GM10266 (cell line): ENCODE data around the gene MAK.
"Not testable (repeated sequence)": the region's sequence is repeated elsewhere in the genome, so short reads cannot be mapped to it uniquely, and the experiment has no call there.

Experiments used
- DNase-seq: peaks from one replicate; pipeline ENCODE4 v3.0.0; 2012; ENCODE audit errors: extremely low spot score
- TF ChIP-seq, protein P1 (sequence below): IDR thresholded peaks from 2 replicates; pipeline ENCODE4 v1.5.1; 2012; ENCODE audit warnings: mild to moderate bottlenecking, low read depth; ENCODE audit not compliant: control insufficient read depth, insufficient read depth; ENCODE audit errors: missing control alignments

MAK gene

GRCh38 chr6:10749734-10750133, 88.6 kb downstream of the MAK start:
- TF ChIP-seq, protein P1, sequence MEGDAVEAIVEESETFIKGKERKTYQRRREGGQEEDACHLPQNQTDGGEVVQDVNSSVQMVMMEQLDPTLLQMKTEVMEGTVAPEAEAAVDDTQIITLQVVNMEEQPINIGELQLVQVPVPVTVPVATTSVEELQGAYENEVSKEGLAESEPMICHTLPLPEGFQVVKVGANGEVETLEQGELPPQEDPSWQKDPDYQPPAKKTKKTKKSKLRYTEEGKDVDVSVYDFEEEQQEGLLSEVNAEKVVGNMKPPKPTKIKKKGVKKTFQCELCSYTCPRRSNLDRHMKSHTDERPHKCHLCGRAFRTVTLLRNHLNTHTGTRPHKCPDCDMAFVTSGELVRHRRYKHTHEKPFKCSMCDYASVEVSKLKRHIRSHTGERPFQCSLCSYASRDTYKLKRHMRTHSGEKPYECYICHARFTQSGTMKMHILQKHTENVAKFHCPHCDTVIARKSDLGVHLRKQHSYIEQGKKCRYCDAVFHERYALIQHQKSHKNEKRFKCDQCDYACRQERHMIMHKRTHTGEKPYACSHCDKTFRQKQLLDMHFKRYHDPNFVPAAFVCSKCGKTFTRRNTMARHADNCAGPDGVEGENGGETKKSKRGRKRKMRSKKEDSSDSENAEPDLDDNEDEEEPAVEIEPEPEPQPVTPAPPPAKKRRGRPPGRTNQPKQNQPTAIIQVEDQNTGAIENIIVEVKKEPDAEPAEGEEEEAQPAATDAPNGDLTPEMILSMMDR: no peak
- no peak for DNase-seq

DNA sequence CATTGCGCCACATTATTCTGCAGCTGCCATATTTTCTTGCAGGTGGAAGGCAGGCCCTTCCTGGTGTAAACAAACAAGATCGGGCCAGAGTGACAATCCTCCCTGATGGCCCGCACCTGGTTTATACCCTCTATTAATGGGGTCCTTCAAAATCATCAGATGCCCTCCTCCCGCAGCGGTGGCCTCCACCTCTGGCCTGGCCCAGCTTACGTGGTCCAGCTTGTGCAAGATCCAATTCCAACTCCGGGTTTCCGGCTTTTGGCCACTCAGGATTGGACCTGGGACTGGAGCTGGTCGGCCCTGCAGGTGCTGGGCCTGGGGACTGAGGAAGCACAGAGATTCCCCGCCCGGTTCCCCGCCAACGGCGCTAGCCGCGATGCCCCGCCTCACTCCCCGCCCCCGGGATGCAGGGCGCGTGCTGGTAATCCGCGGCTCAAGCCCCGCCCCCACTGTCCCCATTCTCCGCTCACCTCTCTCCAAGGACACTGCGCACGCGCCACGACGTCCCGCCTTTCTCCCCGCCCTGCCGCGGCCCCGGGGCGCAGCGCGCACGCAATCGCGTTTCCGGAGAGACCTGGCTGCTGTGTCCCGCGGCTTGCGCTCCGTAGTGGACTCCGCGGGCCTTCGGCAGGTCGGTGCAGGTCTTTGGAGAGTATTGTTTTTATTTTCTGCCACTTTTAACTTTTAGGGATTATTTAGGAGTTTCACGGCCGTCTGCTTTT, 90.9 kb downstream of the MAK start, which contains the start of gene TMEM14B:
Gene TMEM14B (plus strand): TSS at position 555 of the 722 bp plus-strand sequence. CDS start 1,441 bp downstream, outside the sequence.
- DNase-seq: peak; percentile 96
- TF ChIP-seq, protein P1: no peak

GRCh38 chr6:10746915-10747250, 91.5 kb downstream of the MAK start:
- TF ChIP-seq, protein P1: no peak
- DNase-seq: no peak

DNA sequence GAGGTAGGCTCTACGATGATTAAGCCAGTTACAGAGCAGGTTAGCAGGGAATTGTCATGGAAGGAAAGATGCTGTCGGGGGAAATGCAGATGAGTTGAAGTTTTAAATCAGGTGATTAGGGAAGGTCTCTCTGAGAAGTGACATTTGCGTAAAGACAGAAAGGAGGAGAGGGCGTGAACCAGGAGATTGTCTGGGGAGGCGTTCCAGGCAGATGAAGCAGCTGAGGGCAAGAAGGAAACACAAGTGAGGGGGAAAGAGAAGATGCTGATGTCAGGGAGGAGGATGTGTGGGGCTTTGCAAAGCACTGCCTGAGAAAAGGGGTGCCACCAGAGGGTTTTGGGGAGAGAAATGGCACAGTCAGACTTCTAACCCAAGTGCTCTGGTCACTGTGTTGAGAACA, 93.2 kb downstream of the MAK start:
- DNase-seq: no peak

DNA sequence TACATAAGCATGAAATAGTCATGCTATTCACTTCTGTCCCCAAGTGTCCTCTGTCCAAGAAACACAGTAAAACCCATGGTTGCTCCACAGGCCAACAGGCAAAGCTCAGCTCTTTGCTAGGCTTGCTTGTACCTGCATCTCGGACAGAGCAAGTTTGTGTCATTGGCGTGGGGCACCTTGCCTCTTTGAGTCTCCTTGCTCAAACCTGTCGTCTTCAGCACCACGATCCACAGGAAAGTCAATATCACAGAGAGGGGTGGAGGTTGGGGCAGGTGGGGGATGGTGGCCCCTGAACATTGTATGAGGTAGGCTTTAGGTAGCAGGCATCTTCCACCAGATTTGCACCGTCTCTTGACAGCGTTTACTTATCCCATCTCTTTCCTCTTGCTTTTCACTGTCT, 94.8 kb downstream of the MAK start:
- no peak for DNase-seq
- TF ChIP-seq, protein P1: no peak

More for the DNA sequence above, 93.2 kb downstream of the MAK start:
- TF ChIP-seq, protein P1: no peak

GRCh38 chr6:10742251-10742650, 96.1 kb downstream of the MAK start:
- TF ChIP-seq, protein P1: no peak
- no peak for DNase-seq

DNA sequence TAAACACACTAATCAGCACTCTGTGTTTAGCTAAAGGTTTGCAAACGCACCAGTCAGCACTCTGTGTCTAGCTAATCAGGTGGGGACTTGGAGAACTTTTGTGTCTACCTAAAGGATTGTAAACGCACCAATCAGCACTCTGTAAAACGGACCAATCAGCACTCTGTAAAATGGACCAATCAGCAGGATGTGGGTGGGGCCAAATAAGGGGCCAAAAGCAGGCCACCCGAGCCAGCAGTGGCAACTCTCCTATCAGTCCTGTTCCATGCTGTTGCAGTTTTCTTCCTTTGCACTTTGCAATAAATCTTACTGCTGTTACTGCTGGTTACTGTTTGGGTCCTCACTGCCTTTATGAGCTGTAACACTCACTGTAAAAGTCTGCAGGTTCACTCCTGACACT, 96.7 kb downstream of the MAK start:
- DNase-seq: not testable (repeated sequence)

DNA sequence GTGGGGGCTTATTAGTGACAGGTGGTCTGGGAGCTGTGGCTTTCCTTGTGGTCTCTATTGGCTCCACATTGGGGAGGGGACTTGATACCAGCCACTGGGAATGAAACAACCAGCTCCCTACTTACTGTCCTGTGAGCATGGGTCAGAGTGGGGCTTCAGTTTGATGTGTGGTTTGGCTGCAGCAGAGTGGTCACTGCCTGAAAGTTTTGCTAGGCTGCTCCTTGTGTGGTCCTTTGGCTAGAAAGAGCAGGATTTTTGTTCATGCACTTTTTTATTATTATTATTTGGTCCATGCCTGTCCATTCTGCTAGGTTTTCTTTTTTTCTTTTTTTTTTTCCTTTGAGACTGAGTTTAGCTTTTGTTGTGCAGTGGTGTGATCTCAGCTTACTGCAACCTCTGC, 98.3 kb downstream of the MAK start:
- TF ChIP-seq, protein P1: no peak
- no peak for DNase-seq
